ENCODE results near the gene KRTAP3-2.

KRTAP3-2 gene

GRCh38 chr17:41013606-41014005 lies 13.9 kb upstream of the KRTAP3-2 start:
- DNase-seq (ENCODE audit: low spot score), result no peak
- Histone ChIP-seq H3K4me1 (ENCODE audit: insufficient read depth, poor library complexity, severe bottlenecking) (peaks cover 11% of the 10 kb centered on the region), H3K27me3 (ENCODE audit: insufficient read depth, poor library complexity, severe bottlenecking) (no peaks in the 10 kb centered on the region), H3K4me3 (ENCODE audit: severe bottlenecking) (no peak overlapping the region), H3K36me3 (ENCODE audit: low read depth) (no peaks in the 10 kb centered on the region), H3K27ac (ENCODE audit: poor library complexity, severe bottlenecking) (no peak overlapping the region), H3K9me3 (ENCODE audit: severe bottlenecking) (no peaks in the 10 kb centered on the region)
- TF ChIP-seq CTCF (IDR thresholded peaks at IDR 0.05; ENCODE audit: poor library complexity, severe bottlenecking), result no peak
- ATAC-seq (ENCODE audit: low read depth), result no peak

GRCh38 chr17:41013181-41013580 lies 13.5 kb upstream of the KRTAP3-2 start:
- Histone ChIP-seq H3K9me3 (ENCODE audit: severe bottlenecking) (no peaks in the 10 kb centered on the region), H3K36me3 (ENCODE audit: low read depth) (no peaks in the 10 kb centered on the region), H3K27me3 (ENCODE audit: insufficient read depth, poor library complexity, severe bottlenecking) (no peaks in the 10 kb centered on the region), H3K4me3 (ENCODE audit: severe bottlenecking) (no peak overlapping the region), H3K27ac (ENCODE audit: poor library complexity, severe bottlenecking) (no peak overlapping the region), H3K4me1 (ENCODE audit: insufficient read depth, poor library complexity, severe bottlenecking) (peaks cover 11% of the 10 kb centered on the region)
- no peak for DNase-seq (ENCODE audit: low spot score)
- ATAC-seq (ENCODE audit: low read depth), result no peak
- no peak for TF ChIP-seq CTCF (IDR thresholded peaks at IDR 0.05; ENCODE audit: poor library complexity, severe bottlenecking)

GRCh38 chr17:41012326-41013120 lies 12.8 kb upstream of the KRTAP3-2 start:
- no peaks in the 10 kb centered on the region for H3K27me3 ChIP-seq (ENCODE audit: insufficient read depth, poor library complexity, severe bottlenecking)
- no peaks in the 10 kb centered on the region for H3K36me3 ChIP-seq (ENCODE audit: low read depth)
- TF ChIP-seq CTCF (IDR thresholded peaks at IDR 0.05; ENCODE audit: poor library complexity, severe bottlenecking), result no peak
- peaks cover 11% of the 10 kb centered on the region for H3K4me1 ChIP-seq (ENCODE audit: insufficient read depth, poor library complexity, severe bottlenecking)
- H3K27ac ChIP-seq (ENCODE audit: poor library complexity, severe bottlenecking), result no peak overlapping the region
- H3K9me3 ChIP-seq (ENCODE audit: severe bottlenecking), result no peaks in the 10 kb centered on the region
- H3K4me3 ChIP-seq (ENCODE audit: severe bottlenecking), result no peak overlapping the region
- DNase-seq (ENCODE audit: low spot score) (no peak), ATAC-seq (ENCODE audit: low read depth) (no peak)

GRCh38 chr17:41010441-41010840 lies 10.7 kb upstream of the KRTAP3-2 start:
- no peak overlapping the region for H3K27ac ChIP-seq (ENCODE audit: poor library complexity, severe bottlenecking)
- peaks cover 11% of the 10 kb centered on the region for H3K4me1 ChIP-seq (ENCODE audit: insufficient read depth, poor library complexity, severe bottlenecking)
- H3K4me3 ChIP-seq (ENCODE audit: severe bottlenecking), result no peak overlapping the region
- no peaks in the 10 kb centered on the region for H3K36me3 ChIP-seq (ENCODE audit: low read depth)
- DNase-seq (ENCODE audit: low spot score), result no peak
- no peaks in the 10 kb centered on the region for H3K9me3 ChIP-seq (ENCODE audit: severe bottlenecking)
- TF ChIP-seq CTCF (IDR thresholded peaks at IDR 0.05; ENCODE audit: poor library complexity, severe bottlenecking), result no peak
- ATAC-seq (ENCODE audit: low read depth), result no peak
- H3K27me3 ChIP-seq (ENCODE audit: insufficient read depth, poor library complexity, severe bottlenecking), result no peaks in the 10 kb centered on the region

DNA sequence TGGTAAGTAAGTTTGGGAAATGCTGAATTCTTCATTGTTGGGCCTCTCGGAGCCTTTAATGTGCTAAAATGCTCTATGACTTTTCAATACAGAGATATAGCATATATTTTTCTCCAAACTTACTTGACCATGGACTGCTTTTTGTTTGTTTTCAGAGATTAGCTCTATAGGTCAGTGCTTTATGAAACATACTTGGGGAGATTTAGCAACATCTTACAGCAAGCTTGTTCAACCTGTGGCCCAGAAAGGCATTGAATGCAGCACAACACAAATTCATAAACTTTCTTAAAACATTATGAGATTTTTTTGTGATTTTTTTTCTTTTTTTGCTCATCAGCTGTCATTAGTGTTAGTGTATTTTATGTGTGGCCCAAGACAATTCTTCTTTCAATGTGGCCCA lies 10.2 kb upstream of the KRTAP3-2 start:
- TF ChIP-seq CTCF (IDR thresholded peaks at IDR 0.05; ENCODE audit: poor library complexity, severe bottlenecking), result no peak
- Histone ChIP-seq H3K27me3 (ENCODE audit: insufficient read depth, poor library complexity, severe bottlenecking) (no peaks in the 10 kb centered on the region), H3K36me3 (ENCODE audit: low read depth) (no peaks in the 10 kb centered on the region), H3K4me3 (ENCODE audit: severe bottlenecking) (no peak overlapping the region), H3K4me1 (ENCODE audit: insufficient read depth, poor library complexity, severe bottlenecking) (peaks cover 11% of the 10 kb centered on the region), H3K27ac (ENCODE audit: poor library complexity, severe bottlenecking) (no peak overlapping the region), H3K9me3 (ENCODE audit: severe bottlenecking) (no peaks in the 10 kb centered on the region)
- no peak for ATAC-seq (ENCODE audit: low read depth)
- DNase-seq (ENCODE audit: low spot score), result no peak
